Activated CD4-positive, alpha-beta T cell treated with anti-CD3 and anti-CD28 coated beads, Interleukin-2, amount 50 U/mL, for 1 hour (primary cell): ENCODE data around the gene ERMAP.
"Not testable (repeated sequence)": the region's sequence is repeated elsewhere in the genome, so short reads cannot be mapped to it uniquely, and the experiment has no call there.

Experiments
- DNase-seq: peaks from one replicate; pipeline ENCODE4 v3.0.0-alpha.2; 2020

The ERMAP gene

GRCh38 chr1:42845866-42846256 lies 28.9 kb downstream of the ERMAP start:
- DNase-seq, result no peak

GRCh38 chr1:42846257-42847110 lies 29.6 kb downstream of the ERMAP start, which contains the start of gene ZNF691:
Gene ZNF691 (plus strand): TSS chr1:42846613. CDS start chr1:42849659, 3,046 bp downstream.
- DNase-seq, result peak; percentile 85

GRCh38 chr1:42847111-42847595 lies 30.2 kb downstream of the ERMAP start:
- DNase-seq, result no peak

GRCh38 chr1:42847721-42848460 lies 31.0 kb downstream of the ERMAP start:
- DNase-seq, result no peak

- no peak for DNase-seq
Measured at GRCh38 chr1:42848823-42849537, 32.1 kb downstream of the ERMAP start.

GRCh38 chr1:42849944-42850343 lies 33.0 kb downstream of the ERMAP start:
- DNase-seq, result no peak

GRCh38 chr1:42851420-42851819 lies 34.5 kb downstream of the ERMAP start:
- DNase-seq, result no peak

GRCh38 chr1:42851960-42852607 lies 35.2 kb downstream of the ERMAP start:
- DNase-seq, result no peak

GRCh38 chr1:42852608-42852980 lies 35.7 kb downstream of the ERMAP start:
- DNase-seq, result no peak

GRCh38 chr1:42853116-42853884 lies 36.4 kb downstream of the ERMAP start:
- DNase-seq, result no peak

- DNase-seq, result not testable (repeated sequence)
Measured at GRCh38 chr1:42856554-42856953, 39.6 kb downstream of the ERMAP start.

- DNase-seq, result not testable (repeated sequence)
Measured at GRCh38 chr1:42859366-42859765, 42.4 kb downstream of the ERMAP start.

GRCh38 chr1:42860339-42861013 lies 43.6 kb downstream of the ERMAP start:
- no peak for DNase-seq

GRCh38 chr1:42861014-42861399 lies 44.1 kb downstream of the ERMAP start:
- DNase-seq, result no peak

GRCh38 chr1:42866549-42866948 lies 49.6 kb downstream of the ERMAP start:
- no peak for DNase-seq

- not testable (repeated sequence) for DNase-seq
Measured at GRCh38 chr1:42868466-42868865, 51.5 kb downstream of the ERMAP start.

- DNase-seq, result not testable (repeated sequence)
Measured at GRCh38 chr1:42869254-42869653, 52.3 kb downstream of the ERMAP start.

- not testable (repeated sequence) for DNase-seq
Measured at GRCh38 chr1:42869751-42870150, 52.8 kb downstream of the ERMAP start.

GRCh38 chr1:42873108-42873507 lies 56.2 kb downstream of the ERMAP start:
- not testable (repeated sequence) for DNase-seq

- no peak for DNase-seq
Measured at GRCh38 chr1:42873670-42874069, 56.7 kb downstream of the ERMAP start.

GRCh38 chr1:42876009-42876408 lies 59.1 kb downstream of the ERMAP start:
- no peak for DNase-seq
